DOHH2 (cell line): ENCODE results near the gene CHRNB1.

Experiments used
- EZH2phosphoT487 ChIP-seq: fragments of 200-600 bp; sonication (generic); IDR thresholded peaks from 2 replicates; pipeline ENCODE4 v1.6.1; 2017; ENCODE audit warnings: borderline replicate concordance, mild to moderate bottlenecking, antibody characterized with exemption, low read length, moderate library complexity, mixed read lengths
- TF ChIP-seq, protein P1 (sequence below): fragments of 200-600 bp; sonication (generic); IDR thresholded peaks from one replicate; pipeline ENCODE4 v1.5.1; 2014; ENCODE audit warnings: antibody characterized with exemption, mild to moderate bottlenecking, low read depth, low read length; ENCODE audit not compliant: poor library complexity, severe bottlenecking

DNA sequence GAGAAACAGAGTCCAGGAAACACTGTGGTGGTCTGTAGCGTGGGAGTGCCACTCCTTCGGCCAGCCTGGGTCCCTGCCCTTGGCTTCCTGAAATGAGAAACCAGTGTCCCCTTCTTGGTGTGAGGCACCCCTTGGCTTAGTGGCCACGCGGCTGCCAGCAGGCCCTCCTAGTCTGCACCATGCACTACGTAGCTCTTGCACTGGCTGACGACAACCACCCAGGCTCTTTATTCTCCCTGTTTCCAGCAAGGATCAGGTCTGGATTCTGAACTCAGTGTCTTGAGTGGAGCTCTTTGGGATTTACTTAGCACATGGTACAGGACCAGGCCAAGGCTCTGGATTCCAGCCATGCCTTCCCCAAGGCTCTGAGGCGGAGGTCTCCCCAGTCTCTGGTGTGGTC lies 17.3 kb upstream of the CHRNB1 start:
- TF ChIP-seq, protein P1, sequence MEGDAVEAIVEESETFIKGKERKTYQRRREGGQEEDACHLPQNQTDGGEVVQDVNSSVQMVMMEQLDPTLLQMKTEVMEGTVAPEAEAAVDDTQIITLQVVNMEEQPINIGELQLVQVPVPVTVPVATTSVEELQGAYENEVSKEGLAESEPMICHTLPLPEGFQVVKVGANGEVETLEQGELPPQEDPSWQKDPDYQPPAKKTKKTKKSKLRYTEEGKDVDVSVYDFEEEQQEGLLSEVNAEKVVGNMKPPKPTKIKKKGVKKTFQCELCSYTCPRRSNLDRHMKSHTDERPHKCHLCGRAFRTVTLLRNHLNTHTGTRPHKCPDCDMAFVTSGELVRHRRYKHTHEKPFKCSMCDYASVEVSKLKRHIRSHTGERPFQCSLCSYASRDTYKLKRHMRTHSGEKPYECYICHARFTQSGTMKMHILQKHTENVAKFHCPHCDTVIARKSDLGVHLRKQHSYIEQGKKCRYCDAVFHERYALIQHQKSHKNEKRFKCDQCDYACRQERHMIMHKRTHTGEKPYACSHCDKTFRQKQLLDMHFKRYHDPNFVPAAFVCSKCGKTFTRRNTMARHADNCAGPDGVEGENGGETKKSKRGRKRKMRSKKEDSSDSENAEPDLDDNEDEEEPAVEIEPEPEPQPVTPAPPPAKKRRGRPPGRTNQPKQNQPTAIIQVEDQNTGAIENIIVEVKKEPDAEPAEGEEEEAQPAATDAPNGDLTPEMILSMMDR = no peak
- TF ChIP-seq EZH2phosphoT487 = no peak
